GM19324 (cell line): Measurements from ENCODE around the gene GLTP.
"Not testable (repeated sequence)": the region's sequence is repeated elsewhere in the genome, so short reads cannot be mapped to it uniquely, and the experiment has no call there.

Experiments used
- ATAC-seq: cut with Tn5 transposase; IDR thresholded peaks from one replicate; pipeline ENCODE4 v1.9.1; 2021; ENCODE audit warnings: mild to moderate bottlenecking, moderate library complexity; ENCODE audit not compliant: unreplicated experiment, low FRiP score

The GLTP gene

DNA sequence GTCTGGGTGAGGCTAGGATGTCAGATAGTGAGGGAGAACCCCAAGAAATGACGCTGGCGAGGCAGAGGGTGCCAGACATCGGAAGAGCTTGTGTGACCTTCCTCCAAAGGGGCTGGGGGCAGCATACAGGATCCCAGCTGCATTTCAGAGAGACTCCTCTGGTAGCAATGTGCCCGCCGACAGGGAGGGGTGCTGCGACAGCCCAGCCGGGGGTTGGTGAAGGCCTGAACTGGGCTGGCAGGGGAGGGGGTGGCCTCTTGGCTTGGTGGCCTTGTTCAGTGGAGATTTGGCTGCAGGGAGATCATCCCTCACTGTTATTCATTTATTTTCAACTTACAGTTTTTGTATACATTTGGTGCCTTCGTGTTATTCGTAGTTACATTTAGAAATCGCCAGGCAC is 25.0 kb upstream of the GLTP start:
- no peak for ATAC-seq

DNA sequence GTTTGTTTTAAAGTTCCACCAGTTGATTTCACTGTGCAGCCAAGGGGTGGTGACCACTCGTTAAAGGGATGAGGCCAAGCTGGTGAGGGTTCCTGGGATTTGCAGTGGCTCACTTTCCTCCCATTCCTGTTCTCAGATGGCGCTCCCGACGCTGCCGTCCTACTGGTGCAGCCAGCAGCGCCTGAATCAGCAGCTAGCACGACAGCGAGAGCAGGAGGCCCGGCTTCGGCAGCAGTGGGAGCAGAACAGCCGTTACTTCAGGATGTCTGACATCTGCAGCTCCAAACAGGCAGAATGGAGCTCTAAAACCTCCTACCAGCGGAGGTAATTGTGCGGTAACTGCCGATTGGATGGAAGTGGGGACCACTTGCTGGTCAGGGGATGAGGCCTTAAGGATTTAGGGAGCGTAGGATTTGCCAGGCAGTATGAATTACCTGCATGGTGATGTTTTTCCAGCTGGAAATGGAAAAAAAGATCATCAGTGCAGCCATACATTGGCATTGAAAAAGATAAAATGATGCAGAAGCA is 22.6 kb upstream of the GLTP start:
- ATAC-seq = no peak

DNA sequence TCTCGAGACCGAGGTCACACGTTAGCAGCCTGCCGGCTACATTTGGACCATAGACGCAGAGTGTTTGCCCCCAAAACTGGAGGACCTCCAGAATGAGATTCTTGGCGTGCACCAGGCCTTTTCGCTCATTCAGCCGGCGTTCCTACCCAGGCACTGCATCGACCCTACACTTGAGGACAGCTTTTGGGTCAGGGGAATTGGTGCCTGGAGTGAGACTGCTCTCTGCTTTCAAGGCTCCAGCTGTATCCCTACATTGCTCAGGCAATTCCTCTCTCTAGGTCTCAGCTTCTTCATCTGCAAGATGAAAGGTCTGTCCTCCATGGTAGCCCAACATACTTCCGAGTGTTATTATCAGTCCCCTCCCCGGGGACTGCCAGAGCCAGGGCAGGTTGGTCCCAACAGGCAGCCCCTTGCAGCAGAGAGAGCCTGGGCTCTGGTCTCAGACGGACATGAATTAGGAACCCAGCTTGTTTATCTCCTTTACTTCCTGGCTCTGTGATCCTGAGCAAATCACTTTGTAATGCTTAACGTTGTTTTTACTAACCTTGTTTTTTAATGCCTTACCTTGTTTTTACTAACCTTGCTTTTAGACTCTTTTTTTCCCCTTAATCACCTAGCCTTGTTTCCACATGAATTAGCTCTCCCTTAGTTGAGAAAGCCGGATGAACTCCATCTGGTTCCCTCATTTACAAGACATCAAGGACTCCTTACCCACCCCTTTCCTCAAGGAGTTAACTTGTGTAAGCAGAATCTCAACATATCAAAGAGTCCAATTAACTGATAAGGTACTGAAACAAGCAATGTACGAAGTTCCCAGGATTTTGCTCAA is 20.6 kb upstream of the GLTP start:
- no peak for ATAC-seq

DNA sequence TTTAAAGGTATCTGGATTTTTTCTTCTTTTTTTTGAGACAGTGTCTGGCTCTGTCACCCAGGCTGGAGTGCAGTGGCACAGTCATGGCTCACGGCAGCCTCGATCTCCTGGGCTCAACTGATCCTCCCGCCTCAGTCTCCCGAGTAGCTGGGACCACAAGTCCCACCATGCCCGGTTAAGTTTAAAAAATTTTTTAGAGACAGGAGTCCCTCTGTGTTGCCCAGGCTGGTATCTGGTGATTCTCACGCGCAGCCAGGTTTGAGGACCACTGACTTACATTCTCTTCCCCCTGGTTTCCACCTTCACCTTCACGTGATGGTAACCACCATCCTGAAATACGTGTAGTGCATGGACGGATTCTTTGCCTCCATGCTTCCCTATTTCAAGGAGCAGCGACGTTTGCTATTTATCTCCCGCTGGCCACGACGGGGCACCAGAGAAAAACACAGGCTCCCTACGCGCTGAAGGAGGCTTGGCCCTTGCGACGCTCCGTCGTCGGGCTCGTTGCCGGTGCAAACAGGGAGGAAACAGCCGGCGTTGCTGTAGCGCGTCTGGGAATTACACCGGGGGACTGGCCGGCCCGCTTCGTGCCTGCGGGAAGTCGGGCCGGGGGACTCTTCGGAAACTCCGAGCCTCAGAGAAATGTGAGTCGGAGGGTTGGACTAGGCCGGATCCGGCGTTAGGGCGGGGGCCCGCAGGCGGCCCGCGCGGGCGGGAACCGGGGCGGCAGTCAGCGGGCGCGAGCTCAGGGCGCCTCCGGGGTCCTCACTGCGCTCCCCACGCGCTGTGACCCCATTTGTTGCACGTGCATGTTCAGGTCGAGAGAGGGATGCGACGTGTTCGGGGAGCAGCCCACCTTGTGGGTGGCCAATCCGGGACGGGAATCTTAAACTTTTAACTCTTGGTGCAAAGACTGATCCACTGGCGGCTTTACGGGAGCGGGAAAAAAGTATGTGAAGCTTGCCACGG is 19.7 kb upstream of the GLTP start, which contains the start of gene TCHP:
TSS of gene TCHP (plus strand) at position 492 of the 969 bp plus-strand sequence. CDS start 2,753 bp downstream, outside the sequence.
- ATAC-seq = peak; percentile 67

DNA sequence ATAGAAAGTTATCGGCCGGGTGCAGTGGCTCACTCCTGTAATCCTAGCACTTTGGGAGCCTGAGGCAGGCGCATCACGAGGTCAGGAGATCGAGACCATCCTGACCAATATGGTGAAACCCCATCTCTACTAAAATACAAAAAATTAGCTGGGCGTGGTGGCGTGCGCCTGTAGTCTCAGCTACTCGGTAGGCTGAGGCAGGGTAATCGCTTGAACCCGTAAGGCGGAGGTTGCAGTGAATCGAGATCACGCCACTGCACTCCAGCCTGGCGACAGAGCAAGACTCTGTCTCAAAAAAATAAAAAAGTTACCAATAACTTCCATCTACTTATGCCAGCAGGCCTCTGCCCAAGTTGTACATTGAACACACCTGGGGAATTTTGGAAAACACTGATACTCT is 19.0 kb upstream of the GLTP start:
- not testable (repeated sequence) for ATAC-seq

- no peak for ATAC-seq
Measured at GRCh38 chr12:109897029-109897428, 16.7 kb upstream of the GLTP start.

DNA sequence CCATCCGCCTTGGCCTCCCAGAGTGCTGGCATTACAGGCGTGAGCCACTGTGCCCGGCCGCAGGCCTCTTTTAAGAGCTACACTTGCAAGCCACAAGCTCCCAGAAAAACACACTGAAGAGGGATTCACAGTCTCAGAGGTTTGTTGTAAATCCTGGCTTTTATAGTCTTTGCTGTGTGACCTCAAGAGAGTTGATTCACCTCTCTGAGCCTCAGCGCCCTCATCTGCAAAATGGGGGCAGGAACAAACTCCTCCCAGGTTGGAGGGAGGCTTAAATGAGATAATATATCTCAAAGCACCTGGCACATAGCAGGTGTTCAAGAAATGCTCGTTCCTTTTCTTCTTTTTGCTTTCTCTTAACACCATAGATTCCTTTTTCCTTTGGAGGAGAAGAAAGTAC is 15.8 kb upstream of the GLTP start:
- no peak for ATAC-seq

GRCh38 chr12:109894939-109895338 is 14.6 kb upstream of the GLTP start:
- no peak for ATAC-seq

- no peak for ATAC-seq
Measured at GRCh38 chr12:109893261-109893995, 13.1 kb upstream of the GLTP start.

DNA sequence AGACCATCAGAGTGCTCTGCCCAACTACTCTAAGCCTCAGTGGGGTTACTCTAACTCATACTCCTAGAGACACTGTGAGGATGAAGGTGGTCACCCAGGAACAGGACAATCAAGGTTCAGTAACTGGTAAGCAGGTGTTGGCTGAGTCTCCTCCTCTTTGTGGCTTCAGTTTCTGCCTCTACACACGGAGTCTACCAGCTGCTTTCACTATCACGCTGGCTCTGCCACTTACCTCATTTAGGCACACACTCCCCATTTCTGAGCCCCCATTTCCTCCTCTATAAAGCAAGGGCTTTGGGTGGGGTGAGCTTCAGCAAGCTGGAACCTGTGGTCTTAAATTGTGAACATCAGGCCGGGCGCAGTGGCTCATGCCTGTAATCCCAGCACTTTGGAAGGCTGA is 12.4 kb upstream of the GLTP start:
- peak; percentile 53 for ATAC-seq

DNA sequence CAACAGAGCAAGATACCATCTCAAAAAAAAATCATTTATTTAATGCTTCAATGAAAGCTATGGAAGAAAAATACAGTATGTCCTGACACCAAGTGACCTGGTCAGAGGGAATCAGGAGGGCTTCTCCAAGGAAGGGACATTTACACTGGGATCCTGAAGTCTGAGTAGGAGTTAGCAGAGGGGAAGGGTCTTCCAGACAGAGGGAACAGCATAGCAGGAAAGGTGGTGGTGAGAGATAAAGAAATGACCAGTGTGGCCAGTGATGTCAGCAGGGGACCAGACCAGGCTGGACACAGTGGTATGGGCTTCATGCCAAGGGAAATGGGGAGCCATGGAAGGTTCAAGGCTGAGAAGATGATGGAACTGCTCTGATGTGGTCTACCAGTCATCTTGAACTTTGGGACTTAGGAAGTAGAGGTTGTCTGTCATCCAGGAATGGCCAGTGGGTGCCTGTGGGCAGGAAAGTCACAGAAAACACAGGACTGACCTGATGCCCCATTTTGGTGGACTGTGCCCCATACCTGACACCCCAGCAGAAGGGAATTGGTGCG is 11.9 kb upstream of the GLTP start:
- no peak for ATAC-seq

- ATAC-seq = not testable (repeated sequence)
Measured at GRCh38 chr12:109891731-109892130, 11.4 kb upstream of the GLTP start.

GRCh38 chr12:109890620-109891170 is 10.4 kb upstream of the GLTP start:
- no peak for ATAC-seq

- no peak for ATAC-seq
Measured at GRCh38 chr12:109888179-109889020, 8.1 kb upstream of the GLTP start.

- ATAC-seq = no peak
Measured at GRCh38 chr12:109885616-109886015, 5.3 kb upstream of the GLTP start.

GRCh38 chr12:109883461-109883860 is 3.1 kb upstream of the GLTP start:
- ATAC-seq = no peak

DNA sequence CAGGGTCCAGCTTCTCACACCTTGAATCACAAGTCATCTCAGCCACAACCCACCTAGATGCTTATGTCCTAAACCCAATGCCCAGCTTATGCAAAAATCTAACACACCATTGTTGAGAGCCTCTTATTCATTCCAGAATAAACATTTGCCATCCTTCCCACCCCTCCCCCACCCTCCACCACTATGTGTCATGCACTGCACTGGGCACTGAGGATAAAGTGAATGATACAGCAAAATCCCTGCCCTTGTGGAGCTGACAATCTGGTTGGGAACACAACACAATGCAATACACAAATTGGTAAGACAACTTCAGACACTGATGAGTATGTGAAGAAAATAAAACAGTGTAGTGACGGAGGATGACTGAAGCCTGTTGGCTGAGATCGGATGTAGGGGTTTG is 1.4 kb upstream of the GLTP start:
- ATAC-seq = no peak

DNA sequence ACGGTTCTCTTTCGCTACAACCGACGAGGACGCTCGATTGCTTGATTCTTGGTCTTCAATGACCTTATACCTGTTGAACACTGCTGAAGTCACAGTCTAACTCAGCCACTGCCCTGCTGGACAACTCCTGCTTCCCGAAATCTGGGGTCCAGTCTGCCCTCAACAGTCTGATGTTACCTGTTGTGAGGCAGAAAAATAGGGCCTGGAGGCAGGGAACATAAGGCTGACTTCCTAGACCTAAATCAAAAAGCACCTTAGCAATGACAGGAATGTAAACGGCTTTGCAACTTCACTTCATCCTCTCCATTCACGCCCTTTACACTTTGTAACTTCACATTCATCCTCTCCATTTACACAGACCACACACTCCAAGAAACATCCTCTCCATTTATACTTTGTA is 597 bp upstream of the GLTP start:
- no peak for ATAC-seq
